BLaER1 (cell line): ENCODE results near the gene OR2B2.
"Not testable (repeated sequence)": the region's sequence is repeated elsewhere in the genome, so short reads cannot be mapped to it uniquely, and the experiment has no call there.

Source experiments
- H3K27ac ChIP-seq: shearing (Covaris generic); formaldehyde crosslinking; 2 replicates; pipeline ENCODE4 v1.8.1; 2022
- H3K27me3 ChIP-seq: shearing (Covaris generic); formaldehyde crosslinking; 2 replicates; pipeline ENCODE4 v1.8.1; 2022
- H3K36me3 ChIP-seq: shearing (Covaris generic); formaldehyde crosslinking; 2 replicates; pipeline ENCODE4 v1.8.1; 2022
- H3K4me1 ChIP-seq: shearing (Covaris generic); formaldehyde crosslinking; 2 replicates; pipeline ENCODE4 v1.8.1; 2022
- H3K4me2 ChIP-seq: shearing (Covaris generic); formaldehyde crosslinking; 2 replicates; pipeline ENCODE4 v1.8.1; 2022
- H3K4me3 ChIP-seq: shearing (Covaris generic); formaldehyde crosslinking; 2 replicates; pipeline ENCODE4 v1.8.1; 2022
- H3K9ac ChIP-seq: shearing (Covaris generic); formaldehyde crosslinking; 2 replicates; pipeline ENCODE4 v1.8.1; 2022
- H3K9me3 ChIP-seq: shearing (Covaris generic); formaldehyde crosslinking; 2 replicates; pipeline ENCODE4 v1.8.1; 2022
- H4K20me1 ChIP-seq: shearing (Covaris generic); formaldehyde crosslinking; 2 replicates; pipeline ENCODE4 v1.8.1; 2022
- Cebpa-rat ChIP-seq: shearing (Covaris generic); IDR thresholded peaks from 2 replicates; pipeline ENCODE4 v1.8.1; 2022

OR2B2 gene

DNA sequence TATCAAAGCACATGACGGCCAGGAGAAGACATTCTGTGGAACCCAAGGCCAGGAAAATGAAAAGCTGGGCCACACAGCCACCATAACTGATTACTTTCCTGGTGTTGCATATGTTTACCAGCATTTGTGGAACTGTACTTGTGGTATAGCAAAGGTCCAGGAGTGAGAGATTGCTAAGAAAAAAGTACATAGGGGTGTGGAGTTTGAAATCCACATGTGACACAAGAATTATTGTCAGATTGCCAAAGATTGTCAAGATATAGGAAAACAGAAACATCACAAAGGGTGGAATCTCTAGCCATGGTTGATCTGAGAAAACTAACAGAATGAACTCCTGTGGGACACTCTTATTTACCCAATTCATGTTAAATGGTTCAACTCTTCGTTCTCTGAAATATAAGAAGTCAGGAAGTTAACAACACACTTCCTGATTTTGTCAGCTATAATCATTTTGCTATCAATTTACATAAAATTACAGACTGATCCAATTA lies at the start of gene OR2B2:
TSS of gene OR2B2 (minus strand) at position 441 of the 491 bp plus-strand sequence. CDS start at position 364, 77 bp downstream.
- no peaks in the 10 kb centered on the region for H3K9me3 ChIP-seq
- H3K27ac ChIP-seq = no peak within 1 kb of the TSS
- no peak for TF ChIP-seq Cebpa-rat

DNA sequence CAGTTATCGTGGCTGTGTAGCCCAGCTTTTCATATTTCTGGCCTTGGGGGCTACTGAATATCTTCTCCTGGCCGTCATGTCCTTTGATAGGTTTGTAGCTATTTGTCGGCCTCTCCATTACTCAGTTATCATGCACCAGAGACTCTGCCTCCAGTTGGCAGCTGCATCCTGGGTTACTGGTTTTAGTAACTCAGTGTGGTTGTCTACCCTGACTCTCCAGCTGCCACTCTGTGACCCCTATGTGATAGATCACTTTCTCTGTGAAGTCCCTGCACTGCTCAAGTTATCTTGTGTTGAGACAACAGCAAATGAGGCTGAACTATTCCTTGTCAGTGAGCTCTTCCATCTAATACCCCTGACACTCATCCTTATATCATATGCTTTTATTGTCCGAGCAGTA lies 45.3 kb upstream of the OR2B2 start:
- peak overlapping the region; percentile 32 for H3K4me2 ChIP-seq
- H3K4me1 ChIP-seq = peaks cover 19% of the 10 kb centered on the region
- H3K27me3 ChIP-seq = no peaks in the 10 kb centered on the region
- H3K9ac ChIP-seq = no peak overlapping the region
- no peak overlapping the region for H3K4me3 ChIP-seq
- H3K27ac ChIP-seq = peak overlapping the region; percentile 69
- no peak for TF ChIP-seq Cebpa-rat
- no peaks in the 10 kb centered on the region for H3K9me3 ChIP-seq
- no peaks in the 10 kb centered on the region for H3K36me3 ChIP-seq
- H4K20me1 ChIP-seq = no peaks in the 10 kb centered on the region

More for the DNA sequence above, at the start of gene OR2B2:
- H3K4me2 ChIP-seq = no peak within 1 kb of the TSS
- H3K4me3 ChIP-seq = no peak within 1 kb of the TSS
- H4K20me1 ChIP-seq = no peaks in the 10 kb centered on the region
- no peaks in the 10 kb centered on the region for H3K27me3 ChIP-seq
- H3K36me3 ChIP-seq = no peaks in the 10 kb centered on the region
- no peaks in the 10 kb centered on the region for H3K4me1 ChIP-seq
- no peak within 1 kb of the TSS for H3K9ac ChIP-seq

DNA sequence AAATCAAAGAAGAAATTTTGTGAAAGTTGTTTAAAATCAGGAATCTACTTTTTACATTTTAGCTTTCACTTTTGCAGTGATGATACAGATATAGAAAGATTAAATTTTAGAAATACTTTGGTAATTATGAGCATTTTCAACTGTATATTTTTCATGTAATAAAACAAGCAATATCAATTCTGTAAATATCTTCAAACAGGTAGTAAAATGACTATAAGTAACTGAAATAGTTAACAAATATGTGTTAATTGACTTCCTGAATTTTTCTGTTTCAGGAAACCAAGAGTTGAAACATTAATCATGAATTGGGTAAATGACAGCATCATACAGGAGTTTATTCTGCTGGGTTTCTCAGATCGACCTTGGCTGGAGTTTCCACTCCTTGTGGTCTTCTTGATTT lies 44.7 kb upstream of the OR2B2 start, which contains the start of gene OR2B6:
TSS of gene OR2B6 (plus strand) at position 301 of the 400 bp plus-strand sequence. CDS start at position 301, 0 bp downstream.
- no peak for TF ChIP-seq Cebpa-rat
- H3K36me3 ChIP-seq = no peaks in the 10 kb centered on the region
- no peaks in the 10 kb centered on the region for H4K20me1 ChIP-seq
- peak within 1 kb of the TSS; percentile 32 for H3K4me2 ChIP-seq
- H3K27ac ChIP-seq = peak within 1 kb of the TSS; percentile 69
- H3K27me3 ChIP-seq = no peaks in the 10 kb centered on the region
- H3K4me1 ChIP-seq = peaks cover 19% of the 10 kb centered on the region
- no peaks in the 10 kb centered on the region for H3K9me3 ChIP-seq
- H3K4me3 ChIP-seq = no peak within 1 kb of the TSS
- H3K9ac ChIP-seq = no peak within 1 kb of the TSS

DNA sequence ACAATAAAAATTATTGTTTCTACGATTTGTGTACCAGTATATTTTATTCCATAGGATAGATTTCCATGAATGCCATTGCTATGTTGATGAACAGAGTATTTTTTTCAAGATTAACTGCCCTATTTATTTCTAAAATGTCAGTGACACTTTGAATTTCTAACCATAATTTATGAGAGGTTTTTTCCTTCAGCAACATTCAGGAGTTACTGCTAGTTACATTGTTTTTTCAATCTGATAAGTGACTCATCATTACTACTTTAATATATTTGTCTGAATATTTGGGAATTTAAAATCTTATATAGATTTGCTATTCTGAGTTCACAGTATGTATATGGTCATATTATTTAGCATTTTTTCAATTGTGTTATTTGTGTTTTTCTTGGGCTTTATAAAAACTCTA lies 38.8 kb upstream of the OR2B2 start:
- Histone ChIP-seq H3K9me3 (no peaks in the 10 kb centered on the region; the same call in 1 of the 2 replicates), H3K27me3 (no peaks in the 10 kb centered on the region), H3K36me3 (no peaks in the 10 kb centered on the region), H3K4me2 (no peak overlapping the region), H3K27ac (no peak overlapping the region), H3K4me3 (no peak overlapping the region), H4K20me1 (no peaks in the 10 kb centered on the region), H3K9ac (no peak overlapping the region), H3K4me1 (no peaks in the 10 kb centered on the region)
- no peak for TF ChIP-seq Cebpa-rat

DNA sequence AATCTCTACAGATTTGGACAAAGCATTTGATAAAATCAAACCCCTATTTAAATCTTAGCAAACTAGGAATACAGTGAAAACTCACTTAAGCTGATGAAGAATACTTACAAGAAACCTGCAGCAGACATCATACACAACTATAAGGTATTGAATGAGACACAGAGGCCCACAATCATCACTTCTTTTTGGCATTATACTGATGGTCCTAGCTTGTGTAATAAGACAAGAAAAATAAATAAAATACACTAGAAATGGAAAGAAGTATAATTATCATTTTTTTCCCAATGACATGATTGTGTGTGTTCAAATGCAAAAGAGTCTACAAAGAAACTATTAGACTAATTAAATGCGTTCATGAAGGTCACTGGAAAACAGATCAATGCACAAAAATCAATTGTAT lies 36.0 kb upstream of the OR2B2 start:
- Histone ChIP-seq H3K4me1 (no peaks in the 10 kb centered on the region), H3K27me3 (no peaks in the 10 kb centered on the region), H3K27ac (no peak overlapping the region), H3K4me2 (no peak overlapping the region), H3K4me3 (no peak overlapping the region), H3K9me3 (no peaks in the 10 kb centered on the region; the same call in 1 of the 2 replicates), H3K36me3 (no peaks in the 10 kb centered on the region), H3K9ac (no peak overlapping the region), H4K20me1 (no peaks in the 10 kb centered on the region)
- no peak for TF ChIP-seq Cebpa-rat

DNA sequence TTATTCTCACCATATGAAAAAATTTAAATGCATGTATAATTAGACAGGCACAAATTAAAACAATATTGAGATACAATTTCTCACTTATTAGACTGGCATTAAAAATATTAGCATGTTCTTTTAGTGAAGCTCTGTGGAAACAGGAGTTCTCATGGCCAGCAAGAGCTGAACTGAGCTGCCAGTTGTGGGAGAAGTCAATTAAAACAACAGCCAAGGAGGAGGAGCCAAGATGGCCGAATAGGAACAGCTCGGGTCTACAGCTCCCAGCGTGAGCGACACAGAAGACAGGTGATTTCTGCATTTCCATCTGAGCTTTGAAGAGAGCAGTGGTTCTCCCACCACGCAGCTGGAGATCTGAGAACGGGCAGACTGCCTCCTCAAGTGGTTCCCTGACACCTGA lies 30.9 kb upstream of the OR2B2 start:
- H3K9ac ChIP-seq, H3K36me3 ChIP-seq, H3K4me3 ChIP-seq, H3K4me2 ChIP-seq, H3K27ac ChIP-seq, H3K9me3 ChIP-seq, H4K20me1 ChIP-seq, H3K27me3 ChIP-seq: not testable (repeated sequence)
- peaks cover 15% of the 10 kb centered on the region for H3K4me1 ChIP-seq

DNA sequence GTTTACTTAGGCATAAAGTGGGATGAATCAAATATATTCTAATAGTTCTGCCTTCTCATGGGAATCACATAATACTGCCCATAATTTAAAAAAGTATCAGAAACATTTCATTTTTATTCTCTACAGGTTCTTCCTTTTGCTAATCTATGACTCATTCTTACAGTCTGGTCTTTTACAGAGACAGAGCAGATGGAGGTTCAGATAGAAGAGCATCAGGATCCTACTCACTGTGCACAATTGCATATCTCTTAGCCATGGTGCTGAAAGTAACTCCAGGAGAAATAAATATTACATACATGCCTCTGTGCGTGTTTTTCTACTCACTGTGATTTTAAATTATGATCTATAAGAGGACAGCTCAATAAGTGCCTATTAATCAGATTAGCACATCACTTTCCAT lies 28.6 kb upstream of the OR2B2 start:
- H3K4me3 ChIP-seq = no peak overlapping the region
- no peak overlapping the region for H3K9ac ChIP-seq
- no peaks in the 10 kb centered on the region for H4K20me1 ChIP-seq
- H3K4me1 ChIP-seq = peaks cover 15% of the 10 kb centered on the region
- H3K27me3 ChIP-seq = no peaks in the 10 kb centered on the region
- peak overlapping the region; percentile 43 for H3K4me2 ChIP-seq
- H3K9me3 ChIP-seq = no peaks in the 10 kb centered on the region
- no peak overlapping the region for H3K27ac ChIP-seq
- TF ChIP-seq Cebpa-rat = no peak
- H3K36me3 ChIP-seq = no peaks in the 10 kb centered on the region

DNA sequence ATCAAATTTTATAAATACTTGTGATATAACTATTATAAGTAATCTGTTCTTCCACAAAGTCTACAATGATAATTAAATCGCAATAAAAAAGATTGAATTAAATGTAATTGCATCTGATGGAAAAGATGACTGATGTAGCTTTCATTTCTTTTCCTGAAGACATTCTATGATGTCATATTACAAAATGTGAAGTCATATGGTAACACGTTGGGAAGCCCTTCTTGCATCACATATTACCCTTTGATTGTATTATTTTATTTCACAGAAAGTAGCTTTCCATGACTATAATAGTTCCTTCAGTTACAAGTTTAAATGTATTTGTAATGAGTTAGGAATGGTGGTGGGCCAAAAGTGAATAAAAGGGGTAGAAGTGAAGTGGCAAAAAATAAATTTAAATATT lies 19.0 kb upstream of the OR2B2 start:
- H3K9me3 ChIP-seq = peaks cover 24% of the 10 kb centered on the region
- H3K27me3 ChIP-seq = no peaks in the 10 kb centered on the region
- H3K4me2 ChIP-seq = no peak overlapping the region
- no peaks in the 10 kb centered on the region for H3K4me1 ChIP-seq
- no peaks in the 10 kb centered on the region for H3K36me3 ChIP-seq
- no peak overlapping the region for H3K27ac ChIP-seq
- no peak for TF ChIP-seq Cebpa-rat
- H4K20me1 ChIP-seq = no peaks in the 10 kb centered on the region
- no peak overlapping the region for H3K9ac ChIP-seq
- H3K4me3 ChIP-seq = no peak overlapping the region

DNA sequence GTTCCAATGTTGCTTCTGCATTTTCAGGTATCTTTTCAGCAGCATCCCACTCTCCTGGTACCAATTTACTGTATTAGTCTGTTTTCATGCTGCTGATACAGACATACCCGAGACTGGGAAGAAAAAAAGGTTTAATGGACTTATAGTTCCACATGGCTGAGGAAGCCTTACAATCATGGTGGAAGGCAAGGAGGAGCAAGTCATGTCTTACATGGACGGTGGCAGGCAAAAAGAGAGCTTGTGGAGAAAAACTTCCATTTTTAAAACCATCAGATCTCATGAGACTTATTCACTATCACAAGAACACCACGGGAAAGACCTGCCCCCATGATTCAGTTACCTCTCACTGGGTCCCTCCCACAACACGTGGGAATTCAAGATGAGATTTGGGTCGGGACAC lies 17.7 kb upstream of the OR2B2 start:
- peaks cover 24% of the 10 kb centered on the region for H3K9me3 ChIP-seq
- H3K36me3 ChIP-seq, H3K4me1 ChIP-seq, H4K20me1 ChIP-seq, H3K27me3 ChIP-seq, H3K9ac ChIP-seq, H3K4me2 ChIP-seq, H3K4me3 ChIP-seq, H3K27ac ChIP-seq: not testable (repeated sequence)

DNA sequence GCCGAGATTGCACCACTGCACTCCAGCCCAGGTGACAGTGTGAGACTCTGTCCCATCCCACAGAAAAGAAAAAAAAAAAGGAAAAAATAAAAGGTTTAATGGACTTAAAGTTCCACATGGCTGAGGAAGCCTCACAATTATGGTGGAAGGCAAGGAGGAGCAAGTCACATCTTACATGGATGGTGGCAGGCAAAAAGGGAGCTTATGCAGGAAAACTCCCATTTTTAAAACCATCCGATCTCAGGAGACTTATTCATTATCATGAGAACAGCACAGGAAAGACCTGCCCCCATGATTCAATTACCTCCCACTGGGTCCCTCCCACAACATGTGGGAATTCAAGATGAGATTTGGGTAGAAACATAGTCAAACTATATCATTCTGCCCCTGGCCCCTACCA lies 15.8 kb upstream of the OR2B2 start:
- H3K4me2 ChIP-seq, H3K4me3 ChIP-seq, H3K36me3 ChIP-seq, H3K9ac ChIP-seq, H3K27ac ChIP-seq, H3K27me3 ChIP-seq, H3K4me1 ChIP-seq, H4K20me1 ChIP-seq: not testable (repeated sequence)
- H3K9me3 ChIP-seq = peaks cover 24% of the 10 kb centered on the region

DNA sequence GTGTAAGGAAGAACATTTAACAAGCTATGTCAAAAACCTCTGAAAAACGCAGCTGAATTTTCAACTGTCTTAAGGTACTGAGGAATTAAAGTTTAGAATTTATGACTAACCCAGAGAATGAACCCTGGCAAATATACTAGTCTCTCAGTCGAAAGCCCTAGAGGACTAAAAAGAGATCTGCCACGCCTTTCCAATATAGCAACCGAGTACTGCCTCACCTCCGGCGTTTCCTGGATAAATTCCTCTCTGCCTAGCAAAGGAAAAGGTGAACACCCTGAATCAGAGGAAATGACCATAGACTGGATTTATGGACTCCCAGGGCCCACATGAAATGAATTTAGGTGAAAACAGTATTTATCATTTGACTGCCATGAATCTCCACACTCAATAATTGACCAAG lies 12.0 kb upstream of the OR2B2 start:
- 0 out of 2 replicates have a peak, but pooled peaks cover 4% of the 10 kb centered on the region for H3K4me1 ChIP-seq
- no peak overlapping the region for H3K27ac ChIP-seq
- TF ChIP-seq Cebpa-rat = no peak
- H3K9ac ChIP-seq = no peak overlapping the region
- H3K4me2 ChIP-seq = no peak overlapping the region
- H3K36me3 ChIP-seq = no peaks in the 10 kb centered on the region
- peaks cover 12% of the 10 kb centered on the region for H3K9me3 ChIP-seq
- no peak overlapping the region for H3K4me3 ChIP-seq
- H3K27me3 ChIP-seq = no peaks in the 10 kb centered on the region
- no peaks in the 10 kb centered on the region for H4K20me1 ChIP-seq
